ENCODE measurements around the gene GLB1L.

The GLB1L gene

DNA sequence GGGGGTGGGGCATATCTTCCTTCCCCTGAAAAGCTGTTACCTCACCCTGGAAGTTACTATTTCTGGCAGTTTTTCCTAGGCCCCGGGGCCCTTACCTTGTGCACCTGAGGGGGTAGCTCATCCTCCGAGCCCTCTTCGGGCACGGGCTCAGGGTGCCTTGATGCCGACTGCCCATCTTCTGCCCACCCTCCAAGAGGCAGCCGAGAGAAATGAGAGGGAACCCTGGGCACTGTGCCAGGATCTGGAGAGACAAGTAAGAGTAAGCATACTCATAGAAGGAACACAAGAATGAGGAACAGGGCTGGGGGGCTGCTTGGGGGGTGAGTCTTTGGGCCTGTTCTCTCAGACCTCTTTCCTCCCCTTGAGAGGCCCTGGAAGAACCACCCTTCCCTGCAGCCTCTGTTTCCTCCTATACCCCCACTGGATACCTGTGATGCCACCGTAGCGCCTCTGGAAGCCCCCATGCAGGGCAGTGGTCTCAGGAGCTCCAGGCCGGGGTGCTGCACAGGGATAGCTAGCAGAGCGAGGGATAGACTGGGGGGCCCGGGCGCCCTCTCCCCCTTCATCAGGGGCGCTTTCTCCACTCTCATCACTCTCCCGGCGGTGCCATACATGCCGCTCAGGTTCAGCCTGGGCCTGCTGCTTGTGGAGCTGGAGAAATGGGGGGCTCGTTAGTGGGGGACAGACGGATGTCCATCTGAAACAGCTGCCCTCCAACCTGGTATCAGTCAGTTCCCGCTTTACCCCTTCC is 24.4 kb downstream of the GLB1L start:
- no peak for DNase-seq

DNA sequence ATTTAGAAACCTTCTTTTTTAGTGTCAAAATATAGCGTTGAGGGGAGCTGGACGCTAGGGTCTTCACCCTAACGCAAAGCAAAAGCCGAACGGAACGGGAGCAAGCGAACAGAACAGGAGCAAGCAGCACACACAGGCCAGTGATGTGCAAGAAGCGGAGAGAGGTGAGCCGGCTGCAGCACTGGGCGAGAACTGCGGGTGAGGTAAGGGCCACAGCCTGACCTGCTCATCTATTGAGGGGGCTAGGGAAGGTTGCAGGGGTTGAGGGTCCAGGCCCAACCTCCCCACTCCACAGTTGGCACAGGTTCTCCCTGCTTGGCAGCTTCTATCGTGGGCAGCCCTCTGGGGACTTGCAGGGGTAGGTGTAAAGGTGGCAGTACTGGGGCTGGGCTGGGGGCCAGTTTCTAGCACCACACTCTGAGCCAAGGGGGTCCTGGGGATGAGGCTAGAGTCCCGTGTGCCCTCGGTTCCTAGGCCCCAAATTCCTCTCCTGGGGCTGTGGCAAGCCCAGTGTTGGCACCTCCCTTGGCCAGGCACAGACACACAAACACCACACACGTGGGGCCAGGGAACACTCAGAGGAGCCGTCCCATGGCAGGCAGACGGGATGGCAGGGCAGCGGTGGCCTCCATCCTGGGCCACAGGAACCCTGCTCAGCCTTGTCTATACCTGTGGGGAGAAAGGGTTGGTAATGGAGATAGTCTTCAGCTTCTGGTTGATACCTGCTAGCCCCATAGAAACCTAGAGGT is 25.3 kb downstream of the GLB1L start:
- DNase-seq = no peak

DNA sequence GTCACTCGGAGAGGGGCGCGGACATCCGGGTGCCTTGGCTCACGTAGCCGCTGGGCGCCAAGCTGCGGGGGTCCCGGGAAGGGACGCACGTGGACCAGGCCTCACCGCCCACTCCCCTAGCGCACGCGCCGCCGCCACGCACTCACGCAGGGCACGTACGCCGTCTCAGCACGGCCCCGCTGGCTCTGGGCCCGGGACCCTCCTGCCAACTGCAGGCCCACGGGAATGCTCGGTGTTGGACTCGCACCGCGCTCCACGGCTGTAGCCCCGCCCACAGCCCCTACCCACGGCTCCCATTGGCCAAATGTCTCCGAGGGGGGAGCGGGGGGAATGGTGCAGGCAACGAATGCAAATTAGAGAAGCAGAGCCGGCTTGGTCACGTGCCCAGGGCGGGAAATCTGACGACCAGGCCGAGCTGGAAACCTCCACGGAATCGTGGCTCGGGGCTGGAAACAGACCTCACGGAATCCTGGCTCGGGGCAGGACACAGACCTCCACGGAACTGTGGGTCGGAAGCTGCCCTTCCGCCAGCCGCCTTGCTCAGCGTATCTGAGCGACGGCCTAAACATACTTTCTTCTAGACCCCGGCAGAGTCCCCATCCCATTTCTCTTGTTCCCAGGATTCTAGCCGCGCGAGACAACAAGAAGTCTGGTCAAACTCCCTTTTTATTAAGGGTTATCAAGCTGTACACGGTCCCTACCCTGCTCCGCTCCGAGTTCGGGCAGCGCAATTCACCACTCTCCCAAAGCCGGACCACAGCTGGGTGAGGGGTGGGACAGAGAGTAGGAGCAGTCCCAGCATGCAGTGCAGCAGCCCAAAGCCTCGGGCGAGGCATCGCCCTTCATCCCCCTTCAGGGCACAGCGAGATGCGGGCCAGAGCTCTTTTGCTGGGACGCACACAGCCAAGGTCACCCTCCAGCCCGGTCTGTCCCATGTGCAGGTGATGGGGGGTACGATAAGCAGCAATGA is 26.2 kb downstream of the GLB1L start, which contains the start of gene ABCB6:
Gene ABCB6, minus strand, starts transcription at position 227 of the 970 bp plus-strand sequence. CDS start 285 bp downstream, outside the sequence.
- DNase-seq = peak; percentile 99

DNA sequence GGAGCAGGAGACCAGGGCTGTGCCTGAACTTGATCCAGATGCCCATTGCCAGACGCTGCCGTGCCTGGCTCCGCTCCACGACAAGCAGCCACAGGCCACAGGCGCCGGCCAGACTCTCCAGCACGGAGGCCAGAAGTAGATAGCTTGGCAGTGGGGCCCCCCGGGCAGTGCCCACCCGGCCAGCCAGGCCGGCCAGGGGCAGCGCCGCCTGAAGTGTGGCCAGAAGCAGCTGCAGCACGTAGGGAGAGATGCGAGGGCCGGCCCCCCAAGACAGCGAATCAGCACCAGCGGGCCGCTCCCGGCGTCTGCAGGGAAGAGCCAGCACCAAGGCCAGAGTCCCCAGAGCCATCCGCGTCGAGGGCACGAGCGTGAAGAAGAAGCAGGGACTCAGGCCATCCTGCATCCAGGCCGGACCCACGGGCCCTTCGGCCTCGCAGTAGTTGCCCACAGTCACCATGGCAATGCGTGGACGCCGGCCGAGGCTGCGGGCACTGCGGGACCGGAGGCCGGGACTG is 27.0 kb downstream of the GLB1L start:
- peak; percentile 85 for DNase-seq

DNA sequence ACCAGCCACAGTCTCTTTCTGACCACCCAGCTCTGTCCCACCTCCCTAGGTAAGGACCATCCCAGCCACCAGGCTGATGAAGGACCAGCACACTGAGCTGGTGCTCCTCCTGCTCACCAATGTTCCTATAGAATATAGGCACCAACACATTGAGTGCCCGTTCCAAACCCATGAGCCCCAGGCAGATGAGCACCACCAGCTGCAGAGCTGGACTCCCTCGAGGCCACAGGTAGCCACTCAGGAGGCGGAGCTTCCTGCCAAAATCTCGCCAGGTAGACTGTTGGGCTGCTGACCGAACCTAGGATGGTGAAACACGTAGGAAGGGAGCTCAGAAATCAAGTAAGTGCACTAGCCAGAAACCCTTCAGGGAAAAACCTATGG is 28.7 kb downstream of the GLB1L start:
- DNase-seq = no peak

DNA sequence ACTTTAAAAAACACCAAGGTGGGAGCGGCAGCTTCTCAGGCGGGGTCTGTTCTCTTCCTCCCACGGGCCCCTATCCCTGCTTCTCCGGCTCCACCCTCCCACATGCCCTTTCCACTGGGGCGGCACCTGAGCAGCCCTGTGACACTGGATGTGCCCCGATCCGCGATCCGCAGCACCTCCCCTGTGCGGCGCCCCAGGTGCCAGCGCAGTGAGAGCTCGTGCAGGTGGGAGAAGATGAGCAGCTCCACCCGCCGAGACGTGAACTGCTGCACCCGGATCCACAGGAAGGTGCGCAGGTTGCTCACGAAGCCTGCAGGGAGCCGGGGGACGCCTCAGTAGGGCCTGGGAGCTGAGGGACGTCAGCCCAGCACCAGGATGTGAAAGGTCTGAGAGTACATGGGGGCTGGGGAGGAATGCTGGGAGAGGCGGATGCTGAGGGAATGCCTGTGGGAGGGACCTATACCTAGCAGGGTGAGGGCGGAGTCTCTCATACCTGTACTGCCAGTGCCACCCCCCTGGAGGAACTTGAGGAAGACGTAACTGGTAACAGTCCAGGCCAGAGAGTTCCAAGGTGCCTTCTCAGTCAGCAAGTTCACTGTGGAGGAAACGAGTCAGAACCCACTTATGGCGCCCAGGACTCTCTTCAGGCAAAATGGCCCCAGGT is 29.2 kb downstream of the GLB1L start:
- no peak for DNase-seq

DNA sequence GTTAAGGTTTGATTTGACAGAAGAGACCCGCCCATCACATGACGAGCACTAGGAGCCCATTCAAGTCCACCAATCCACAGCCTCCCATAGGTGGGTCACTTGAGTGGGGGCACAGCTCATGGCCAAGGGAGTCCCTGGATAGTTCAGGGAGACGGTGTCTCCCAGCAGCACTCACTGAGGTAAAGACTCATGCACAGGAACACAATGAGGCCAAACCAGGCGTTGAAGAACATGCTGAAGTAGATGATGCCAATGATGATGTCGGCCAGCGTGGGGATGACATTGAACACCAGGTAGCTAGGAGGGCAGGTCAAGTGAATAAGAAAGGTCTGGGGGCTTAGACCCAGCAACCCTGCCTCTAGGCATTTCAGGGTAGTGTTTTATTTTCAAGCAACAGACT is 30.5 kb downstream of the GLB1L start:
- DNase-seq = no peak

DNA sequence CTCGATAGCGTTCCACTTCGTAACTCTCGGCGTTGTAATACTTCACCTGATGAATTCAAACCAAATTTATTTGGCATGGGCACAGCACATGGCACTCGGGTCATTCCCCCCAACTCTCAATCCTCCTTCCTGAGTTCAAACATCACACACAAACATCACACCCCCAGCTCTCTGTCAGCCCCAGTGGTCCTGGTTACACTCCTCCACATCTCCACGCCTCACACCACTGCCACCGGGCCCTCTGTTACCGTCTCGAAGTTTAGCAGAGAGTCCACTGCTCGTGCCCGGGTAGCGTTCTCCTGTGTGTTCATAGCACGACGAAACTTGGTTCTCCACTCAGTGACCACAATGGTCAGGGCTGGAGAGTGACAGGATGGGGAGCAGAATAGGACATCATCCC is 31.1 kb downstream of the GLB1L start:
- DNase-seq = no peak

DNA sequence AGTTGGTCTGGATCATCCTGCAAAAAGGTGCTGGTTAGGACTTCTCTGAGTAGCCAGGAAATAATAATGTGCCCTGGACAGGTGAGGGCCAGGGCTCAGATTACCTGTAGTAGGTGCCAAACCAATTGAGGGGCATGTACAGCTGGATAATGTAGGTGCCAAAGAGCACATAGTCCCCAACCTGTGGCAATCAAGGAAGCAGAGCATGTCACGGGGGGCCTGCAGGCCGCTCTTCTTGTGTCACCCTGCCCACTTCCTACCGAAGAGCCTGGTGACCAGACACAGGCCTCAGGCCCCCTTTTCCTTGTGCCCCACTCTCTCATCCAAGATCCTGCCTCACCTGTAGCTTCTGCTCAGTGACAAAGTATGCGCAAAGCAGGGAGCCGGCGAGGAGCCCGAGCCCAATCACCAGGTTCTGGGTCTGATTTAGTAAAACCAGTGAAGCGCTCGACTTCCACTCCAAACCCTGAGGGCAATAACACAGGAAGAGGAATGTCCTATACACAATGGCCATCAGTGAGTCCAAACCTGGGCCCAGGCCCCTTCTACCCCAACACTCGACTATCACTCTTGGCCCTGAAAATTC is 31.7 kb downstream of the GLB1L start:
- no peak for DNase-seq

DNA sequence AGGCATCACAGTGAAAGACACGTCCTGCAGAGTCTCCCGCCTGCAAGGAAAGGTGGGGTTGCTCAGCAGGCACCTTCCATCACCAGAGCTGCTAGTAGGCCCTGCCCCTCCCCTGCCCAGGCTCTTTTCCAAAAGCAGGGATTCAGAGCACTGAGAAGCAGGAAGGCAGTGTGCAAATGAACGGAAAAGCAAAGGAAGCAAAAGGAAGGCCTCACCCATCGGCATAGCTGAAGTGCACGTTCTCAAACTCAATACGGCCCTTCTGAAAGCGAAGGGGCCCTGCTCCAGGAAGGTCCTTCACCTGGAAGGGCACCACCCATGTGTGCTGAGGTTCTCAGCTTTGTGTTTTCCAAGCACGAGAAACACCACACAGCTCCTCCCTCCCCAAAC is 32.2 kb downstream of the GLB1L start:
- no peak for DNase-seq

DNA sequence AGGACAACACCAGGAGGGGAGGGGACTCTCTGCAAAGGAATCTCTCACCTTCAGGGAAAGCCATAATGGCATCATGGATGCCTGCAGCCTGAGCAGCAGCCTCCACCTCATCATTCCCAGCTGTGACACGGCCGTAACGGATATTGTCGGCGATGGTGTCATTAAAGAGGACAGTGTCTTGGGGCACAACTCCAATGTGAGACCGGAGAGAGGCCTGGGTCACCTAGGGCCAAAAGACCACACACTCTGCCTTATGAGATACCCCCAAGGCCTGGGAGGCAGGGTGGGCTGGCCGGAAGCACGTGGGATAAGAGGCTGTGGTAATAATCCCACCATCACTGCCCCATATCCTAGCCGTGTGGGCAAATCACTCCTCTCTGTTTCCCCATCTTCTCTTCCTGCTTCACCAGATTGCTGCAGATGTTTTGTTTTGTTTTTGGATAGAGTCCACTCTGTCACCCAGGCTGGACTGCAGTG is 34.3 kb downstream of the GLB1L start:
- no peak for DNase-seq

DNA sequence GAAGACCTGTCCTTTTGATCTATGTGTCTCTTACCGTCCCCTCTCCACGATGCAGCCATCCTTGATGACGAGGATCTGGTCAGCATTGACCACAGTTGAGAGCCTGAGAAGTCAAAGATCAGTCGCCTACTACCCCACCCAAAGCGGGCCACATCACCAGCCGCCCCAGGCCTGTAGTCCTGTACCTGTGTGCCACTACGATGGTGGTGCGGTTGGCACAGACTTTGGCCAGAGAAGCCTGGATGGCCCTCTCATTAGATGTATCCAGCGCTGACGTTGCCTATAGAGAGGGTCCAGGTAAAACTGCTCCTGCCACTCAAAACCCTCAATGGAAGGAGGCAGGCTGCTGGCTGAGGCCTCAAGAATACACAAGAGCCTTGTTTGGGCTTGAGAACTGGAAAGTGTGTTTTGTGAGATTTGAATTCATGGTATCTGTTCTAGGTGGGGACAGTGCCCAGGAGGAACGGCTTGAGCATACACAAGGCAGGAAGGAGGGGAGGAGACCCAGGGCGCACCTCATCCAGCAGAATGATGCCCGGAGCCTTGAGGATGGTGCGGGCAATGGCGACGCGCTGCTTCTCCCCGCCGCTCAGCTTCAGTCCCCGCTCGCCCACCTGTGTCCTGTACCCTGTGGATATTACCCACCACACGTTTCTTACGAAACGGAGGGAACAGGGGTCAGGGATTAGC is 34.9 kb downstream of the GLB1L start:
- DNase-seq = no peak

DNA sequence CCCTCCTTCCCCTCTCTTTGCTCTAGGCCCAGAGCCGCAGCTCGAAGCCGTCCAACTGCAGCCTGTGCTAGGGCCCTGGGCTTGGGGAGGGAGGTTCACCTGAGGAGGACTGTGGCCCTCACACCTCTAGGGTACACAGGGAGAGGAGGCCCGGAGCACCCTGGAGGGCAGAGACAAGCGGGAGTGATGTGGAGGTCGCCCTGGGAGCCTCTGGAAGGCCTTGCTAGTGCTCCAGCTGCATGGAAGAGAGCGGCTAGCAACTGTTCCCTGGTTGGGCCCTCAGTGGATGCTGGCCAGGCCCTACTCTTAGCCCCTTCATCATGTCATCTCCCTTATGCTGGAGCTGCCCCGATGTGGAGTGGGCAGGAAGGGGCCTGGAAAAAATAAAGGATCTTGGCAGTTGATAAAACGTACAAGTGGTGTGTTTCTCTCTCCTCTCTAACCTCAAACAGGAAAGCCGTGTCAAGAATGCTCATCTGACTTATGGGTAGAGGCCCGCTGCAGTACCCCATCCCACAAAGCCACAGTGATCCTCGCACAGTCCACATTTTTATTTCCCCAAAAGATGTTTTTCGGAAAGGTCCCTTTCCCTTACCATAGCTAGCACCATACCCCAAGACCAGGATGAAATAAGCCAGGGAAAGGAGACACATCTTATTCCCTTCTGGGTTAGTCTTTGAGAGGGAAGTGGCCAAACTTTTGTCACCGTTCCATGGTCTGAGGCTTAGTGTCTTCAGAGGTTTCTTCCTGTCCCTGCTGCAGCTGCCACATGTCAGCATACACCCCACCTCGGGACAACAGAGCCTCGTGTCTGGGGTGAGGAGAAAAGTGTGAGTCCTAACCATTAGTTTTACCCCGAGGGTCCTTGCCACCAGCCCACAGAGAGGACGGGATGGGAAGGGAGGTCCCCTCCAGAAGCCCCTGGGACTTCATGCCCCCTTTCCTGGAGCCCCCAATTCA is 35.7 kb downstream of the GLB1L start:
- DNase-seq = no peak

DNA sequence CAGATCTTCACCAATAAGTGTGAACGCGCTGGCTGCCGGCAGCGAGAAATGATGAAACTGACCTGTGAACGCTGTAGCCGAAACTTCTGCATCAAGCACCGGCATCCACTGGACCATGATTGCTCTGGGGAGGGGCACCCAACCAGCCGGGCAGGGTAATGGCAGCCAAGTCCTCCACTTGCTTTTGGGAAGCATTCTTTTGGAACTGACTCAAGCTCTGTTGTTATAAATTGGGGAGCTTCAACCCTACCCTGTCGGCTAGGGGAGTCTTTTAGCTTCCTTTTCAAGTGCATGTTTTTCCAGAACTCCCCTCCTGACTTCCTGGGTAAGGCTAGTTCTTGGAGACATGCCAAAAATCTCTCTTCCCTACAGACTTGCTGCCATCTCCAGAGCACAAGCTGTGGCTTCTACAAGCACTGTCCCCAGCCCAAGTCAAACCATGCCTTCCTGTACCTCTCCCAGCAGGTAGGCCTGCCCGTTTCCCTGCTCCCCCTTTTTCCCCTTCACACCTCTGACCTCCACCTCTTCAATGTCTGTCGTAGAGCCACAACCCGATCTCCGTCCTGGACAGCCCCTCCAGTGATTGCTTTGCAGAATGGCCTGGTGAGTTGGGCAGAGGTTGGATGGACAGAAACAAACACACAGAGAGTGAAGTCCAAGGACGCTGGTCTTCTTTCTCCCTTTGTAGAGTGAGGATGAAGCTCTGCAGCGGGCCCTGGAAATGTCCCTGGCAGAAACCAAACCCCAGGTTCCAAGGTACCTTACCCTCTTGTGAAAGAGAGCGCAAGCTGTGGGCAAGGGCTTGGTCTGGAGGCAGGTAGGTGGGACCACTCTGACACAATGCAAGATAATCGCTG is 37.1 kb downstream of the GLB1L start:
- no peak for DNase-seq

DNA sequence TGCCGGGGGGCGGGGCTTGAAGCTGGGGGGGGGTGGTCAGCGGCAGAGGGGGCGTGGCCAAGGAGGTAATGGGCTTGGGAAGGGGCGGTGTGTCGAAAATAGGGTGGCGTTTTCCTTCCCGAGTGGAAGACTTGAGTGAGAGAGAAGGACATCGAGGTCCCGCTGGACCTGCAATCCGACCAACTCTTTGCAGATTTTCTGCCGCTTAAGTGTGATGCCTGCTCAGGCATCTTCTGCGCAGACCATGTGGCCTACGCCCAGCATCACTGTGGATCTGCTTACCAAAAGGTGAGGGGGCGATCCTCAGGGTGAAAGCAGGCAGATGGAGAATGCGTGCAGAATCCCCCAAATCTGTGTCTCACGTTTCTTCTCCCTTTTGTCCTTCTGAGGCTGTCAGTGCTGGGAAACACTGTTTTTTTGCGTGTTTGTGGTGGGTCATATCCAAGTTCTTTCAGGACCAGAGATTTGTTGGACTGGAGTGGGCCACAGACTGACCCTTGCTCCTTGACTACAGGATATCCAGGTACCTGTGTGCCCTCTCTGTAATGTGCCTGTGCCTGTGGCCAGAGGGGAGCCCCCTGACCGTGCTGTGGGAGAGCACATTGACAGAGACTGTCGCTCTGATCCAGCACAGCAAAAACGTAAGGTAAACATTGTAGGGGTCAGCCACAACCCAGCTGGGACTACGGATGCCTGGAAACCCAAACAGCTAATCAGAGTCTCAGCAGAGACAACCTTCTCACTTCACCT is 37.9 kb downstream of the GLB1L start:
- DNase-seq = no peak

DNA sequence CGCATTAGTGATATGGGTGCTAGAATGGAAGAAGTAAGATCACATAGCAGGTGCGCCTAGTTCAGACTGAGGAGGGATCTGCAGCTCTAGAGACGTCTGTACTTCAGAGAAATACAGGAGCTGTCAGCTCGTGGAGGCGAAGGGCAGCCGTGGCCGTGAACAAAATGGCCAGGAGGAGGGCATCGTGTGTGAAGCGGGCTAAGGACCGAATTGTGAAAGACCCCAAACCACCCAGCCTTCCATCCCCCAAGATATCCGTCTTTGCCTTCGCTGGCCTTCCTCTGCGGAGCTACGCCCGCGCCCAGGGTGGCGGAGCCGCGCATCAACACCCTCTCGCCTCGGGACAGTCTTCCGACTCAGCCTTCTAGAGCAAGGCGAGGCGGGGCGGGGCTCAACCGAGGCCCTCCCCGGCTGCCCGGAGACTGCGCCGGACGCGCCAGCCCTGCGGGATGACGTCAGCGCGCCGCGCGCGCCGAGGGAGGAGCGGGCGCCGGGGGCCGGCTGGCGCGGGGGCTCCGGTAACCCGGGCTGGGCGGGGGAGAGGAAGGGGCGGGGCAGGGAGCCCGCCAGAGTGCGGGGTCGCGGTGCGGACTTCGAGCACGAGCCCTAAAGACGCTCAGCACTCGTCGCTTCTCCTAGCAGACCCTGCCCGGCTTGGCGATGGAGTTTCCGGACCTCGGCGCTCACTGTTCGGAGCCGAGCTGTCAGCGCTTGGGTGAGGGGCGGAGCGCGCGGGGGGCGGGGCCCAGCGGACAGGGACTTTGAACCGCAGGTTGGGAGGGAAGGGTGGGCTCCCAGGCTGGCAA is 38.7 kb downstream of the GLB1L start, which contains the start of gene ZFAND2B:
Gene ZFAND2B, plus strand, starts transcription at position 455 of the 806 bp plus-strand sequence. Its CDS starts 206 bp downstream, at position 661.
- DNase-seq = peak; percentile 96

DNA sequence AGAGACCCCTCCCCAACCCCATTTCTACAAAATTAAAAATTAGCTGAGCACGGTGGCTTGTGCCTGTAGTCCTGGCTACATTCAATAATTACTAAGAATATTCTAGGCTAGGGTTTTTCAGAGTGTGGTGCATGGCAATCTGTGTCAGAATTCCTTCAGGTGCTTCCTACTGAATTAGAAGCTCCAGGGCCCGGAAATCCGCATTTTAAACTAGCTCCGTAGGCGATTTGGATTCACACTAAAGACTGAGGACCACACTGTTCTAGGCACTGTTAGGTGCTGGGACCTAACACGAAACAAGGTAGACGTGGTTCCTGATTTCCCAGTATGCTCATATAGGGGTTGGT is 39.3 kb downstream of the GLB1L start:
- no peak for DNase-seq
